LNCaP clone FGC (cell line): ENCODE data around the gene SPINK7.
"Not testable (repeated sequence)": the region's sequence is repeated elsewhere in the genome, so short reads cannot be mapped to it uniquely, and the experiment has no call there.

Experiments
- DNase-seq: peaks from one replicate; pipeline ENCODE4 v3.0.0-alpha.2; 2011; ENCODE audit warnings: low read depth
- H3K4me3 ChIP-seq: 2 replicates; pipeline ENCODE4 v1.5.1; 2011; ENCODE audit warnings: mild to moderate bottlenecking, low read depth, low read length, control low read depth
- TF ChIP-seq, protein P1 (sequence below): IDR thresholded peaks from 2 replicates; pipeline ENCODE4 v1.5.1; 2012; ENCODE audit warnings: mild to moderate bottlenecking; ENCODE audit not compliant: control insufficient read depth, insufficient read depth; ENCODE audit errors: extremely low read depth

The SPINK7 gene

DNA sequence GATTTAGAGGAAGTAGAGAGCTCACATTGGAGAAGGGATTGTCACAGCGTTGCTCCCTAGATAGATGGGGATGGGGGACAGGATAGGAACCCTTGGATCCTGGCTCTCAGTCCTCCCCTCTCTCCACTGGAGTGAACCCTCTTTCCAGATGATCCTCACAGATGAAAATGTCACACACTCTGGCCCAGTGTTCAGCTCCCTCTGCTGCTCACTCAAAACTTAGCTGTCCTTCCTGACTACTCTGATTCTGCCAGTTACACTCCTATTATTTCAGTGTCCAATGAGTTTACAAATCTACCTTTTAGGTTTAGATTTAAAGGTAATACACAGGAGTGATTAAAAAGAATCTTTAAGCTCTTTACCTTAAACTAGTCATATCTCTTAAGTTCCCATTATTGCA is 5.8 kb upstream of the SPINK7 start:
- no peak overlapping the region for H3K4me3 ChIP-seq
- no peak for DNase-seq
- TF ChIP-seq, protein P1, sequence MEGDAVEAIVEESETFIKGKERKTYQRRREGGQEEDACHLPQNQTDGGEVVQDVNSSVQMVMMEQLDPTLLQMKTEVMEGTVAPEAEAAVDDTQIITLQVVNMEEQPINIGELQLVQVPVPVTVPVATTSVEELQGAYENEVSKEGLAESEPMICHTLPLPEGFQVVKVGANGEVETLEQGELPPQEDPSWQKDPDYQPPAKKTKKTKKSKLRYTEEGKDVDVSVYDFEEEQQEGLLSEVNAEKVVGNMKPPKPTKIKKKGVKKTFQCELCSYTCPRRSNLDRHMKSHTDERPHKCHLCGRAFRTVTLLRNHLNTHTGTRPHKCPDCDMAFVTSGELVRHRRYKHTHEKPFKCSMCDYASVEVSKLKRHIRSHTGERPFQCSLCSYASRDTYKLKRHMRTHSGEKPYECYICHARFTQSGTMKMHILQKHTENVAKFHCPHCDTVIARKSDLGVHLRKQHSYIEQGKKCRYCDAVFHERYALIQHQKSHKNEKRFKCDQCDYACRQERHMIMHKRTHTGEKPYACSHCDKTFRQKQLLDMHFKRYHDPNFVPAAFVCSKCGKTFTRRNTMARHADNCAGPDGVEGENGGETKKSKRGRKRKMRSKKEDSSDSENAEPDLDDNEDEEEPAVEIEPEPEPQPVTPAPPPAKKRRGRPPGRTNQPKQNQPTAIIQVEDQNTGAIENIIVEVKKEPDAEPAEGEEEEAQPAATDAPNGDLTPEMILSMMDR = 0 out of 2 replicates have a peak, but pooled peaks have one; percentile 35

DNA sequence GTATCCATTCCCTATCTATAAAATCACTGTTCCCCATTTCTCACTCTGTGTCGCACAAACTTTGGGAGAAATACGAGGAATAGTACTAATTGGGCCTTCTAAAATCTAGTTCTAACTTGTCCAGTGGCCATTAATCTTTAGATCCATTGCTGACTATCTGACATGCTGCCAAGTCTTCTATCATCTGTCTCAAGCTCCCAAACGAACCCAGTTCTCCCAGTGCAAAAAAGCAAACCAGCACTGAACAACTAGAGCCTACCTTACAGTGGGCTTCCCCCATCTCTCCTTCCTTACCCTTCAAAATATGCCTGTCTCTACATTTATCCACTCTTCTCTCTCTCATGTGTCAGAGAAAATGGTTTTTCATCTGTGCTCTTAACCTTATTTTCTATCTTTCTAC is 3.2 kb upstream of the SPINK7 start:
- TF ChIP-seq, protein P1 = no peak
- H3K4me3 ChIP-seq = no peak overlapping the region
- DNase-seq = no peak

DNA sequence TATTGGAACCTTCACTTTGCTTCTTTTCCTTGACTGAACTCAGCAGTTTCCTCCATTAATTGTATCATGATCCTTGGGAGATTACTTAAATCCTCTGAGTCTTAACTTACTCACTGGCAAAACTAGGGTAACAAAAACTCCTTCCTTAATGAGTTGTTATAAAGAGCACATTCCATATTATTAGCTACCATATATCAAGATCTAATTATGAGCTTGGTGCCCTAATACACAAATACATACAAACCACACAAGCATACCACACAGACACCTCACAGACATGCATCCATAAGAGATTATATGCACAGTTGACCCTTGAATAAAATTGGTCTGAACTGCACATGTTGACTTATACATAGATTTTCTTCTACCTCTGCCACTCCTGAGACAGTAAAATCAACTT is 2.5 kb upstream of the SPINK7 start:
- TF ChIP-seq, protein P1 = no peak
- no peak for DNase-seq
- no peak overlapping the region for H3K4me3 ChIP-seq

DNA sequence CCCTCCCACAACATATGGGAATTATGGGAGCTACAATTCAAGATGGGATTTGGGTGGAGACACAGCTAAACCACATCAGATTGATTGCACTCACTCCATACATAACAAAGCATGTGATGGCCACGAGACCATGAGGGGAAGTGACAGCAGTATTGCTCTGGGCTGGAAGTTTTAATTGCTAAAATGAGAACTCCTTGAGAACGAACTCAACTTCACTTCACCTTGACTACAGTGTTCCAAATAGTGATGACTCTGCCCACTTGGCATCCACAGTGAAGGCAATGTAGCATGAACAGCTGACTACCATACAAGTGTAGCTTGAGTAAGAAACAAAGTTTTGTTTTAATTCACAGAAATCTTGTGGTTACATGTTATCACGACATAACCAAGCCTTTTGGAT is 739 bp upstream of the SPINK7 start:
- DNase-seq = no peak
- H3K4me3 ChIP-seq = no peak overlapping the region
- TF ChIP-seq, protein P1 = no peak

DNA sequence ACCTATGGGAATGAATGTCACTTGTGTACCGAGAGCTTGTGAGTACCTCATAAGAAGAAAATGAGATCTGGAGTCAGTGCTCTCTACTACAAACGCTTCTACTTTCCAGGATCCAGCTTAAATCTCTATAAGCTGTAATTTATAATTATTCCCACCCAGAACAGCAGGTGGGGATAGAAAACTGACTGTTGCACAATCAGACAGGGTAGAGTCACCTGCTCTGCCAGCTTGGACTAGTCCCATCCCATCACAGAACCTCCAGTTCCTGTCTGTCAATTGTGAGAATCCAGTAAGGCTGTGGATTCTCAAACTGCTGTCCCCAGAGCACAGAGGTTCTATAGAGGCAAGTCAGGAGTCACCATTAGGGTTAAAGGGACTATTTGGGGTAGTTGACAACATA is 2.0 kb downstream of the SPINK7 start:
- TF ChIP-seq, protein P1 = no peak
- H3K4me3 ChIP-seq = no peak overlapping the region
- DNase-seq = no peak

DNA sequence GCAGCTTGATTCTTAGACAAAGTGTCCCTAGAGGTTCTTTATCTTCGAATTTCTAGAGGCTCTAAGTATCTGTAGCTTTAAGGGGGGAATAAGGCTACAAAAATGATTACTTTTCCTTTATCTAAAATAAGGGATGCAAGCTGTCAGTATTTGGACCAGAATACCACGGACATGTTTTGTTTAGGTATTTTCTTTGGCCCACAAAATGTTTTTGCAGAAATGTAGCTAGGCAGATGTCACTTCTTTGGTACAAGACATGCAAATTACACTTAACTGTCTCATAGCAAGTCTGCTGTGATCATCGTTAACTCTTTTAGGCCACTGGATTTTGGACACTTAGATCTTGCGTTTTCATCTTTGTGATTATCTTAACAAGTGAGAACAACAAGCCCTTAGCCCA is 2.5 kb downstream of the SPINK7 start:
- no peak for DNase-seq
- TF ChIP-seq, protein P1 = no peak

DNA sequence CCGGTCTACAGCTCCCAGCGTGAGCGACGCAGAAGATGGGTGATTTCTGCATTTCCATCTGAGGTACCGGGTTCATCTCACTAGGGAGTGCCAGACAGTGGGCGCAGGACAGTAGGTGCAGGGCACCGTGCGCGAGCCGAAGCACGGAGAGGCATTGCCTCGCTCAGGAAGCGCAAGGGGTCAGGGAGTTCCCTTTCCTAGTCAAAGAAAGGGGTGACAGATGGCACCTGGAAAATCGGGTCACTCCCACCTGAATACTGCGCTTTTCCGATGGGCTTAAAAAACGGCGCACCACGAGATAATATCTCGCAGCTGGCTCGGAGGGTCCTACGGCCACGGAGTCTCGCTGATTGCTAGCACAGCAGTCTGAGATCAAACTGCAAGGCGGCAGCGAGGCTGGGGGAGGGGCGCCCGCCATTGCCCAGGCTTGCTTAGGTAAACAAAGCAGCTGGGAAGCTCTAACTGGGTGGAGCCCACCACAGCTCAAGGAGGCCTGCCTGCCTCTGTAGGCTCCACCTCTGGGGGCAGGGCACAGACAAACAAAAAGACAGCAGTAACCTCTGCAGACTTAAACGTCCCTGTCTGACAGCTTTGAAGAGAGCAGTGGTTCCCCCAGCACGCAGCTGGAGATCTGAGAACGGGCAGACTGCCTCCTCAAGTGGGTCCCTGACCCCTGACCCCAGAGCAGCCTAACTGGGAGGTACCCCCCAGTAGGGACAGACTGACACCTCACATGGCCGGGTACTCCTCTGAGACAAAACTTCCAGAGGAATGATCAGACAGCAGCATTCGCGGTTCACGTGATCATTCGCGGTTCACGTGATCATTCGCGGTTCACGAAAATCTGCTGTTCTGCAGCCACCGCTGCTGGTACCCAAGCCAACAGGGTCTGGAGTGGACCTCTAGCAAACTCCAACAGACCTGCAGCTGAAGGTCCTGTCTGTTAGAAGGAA is 8.1 kb downstream of the SPINK7 start:
- DNase-seq, H3K4me3 ChIP-seq: not testable (repeated sequence)

More for the DNA sequence above, 2.5 kb downstream of the SPINK7 start:
- no peak overlapping the region for H3K4me3 ChIP-seq
